Suppressor macrophage (primary cell): ENCODE data around the gene DYNLRB1.
"Not testable (repeated sequence)": the region's sequence is repeated elsewhere in the genome, so short reads cannot be mapped to it uniquely, and the experiment has no call there.

ENCODE experiments used
- DNase-seq, 4 experiments: peaks; one replicate each; pipeline ENCODE4 v3.0.0-alpha.2; 2020 to 2022
- total RNA-seq, 17 experiments: gene quantifications; one replicate each; lab custom pipeline; 2026; ENCODE audit warnings: mixed read lengths in 6 of 17, inconsistent platforms in 3 of 17; lab: John Stamatoyannopoulos, UW

Gene DYNLRB1
- 0.50 to 2.4 (median 1.3) reads per million in 17 experiments for total RNA-seq

- DNase-seq: peak; percentile 97 to 99 (median 98)
These were observed at the start of gene DYNLRB1 for GRCh38 chr20:34516247-34517113. DYNLRB1 (plus strand) TSS chr20:34516422; CDS start chr20:34516459, 37 bp downstream.

GRCh38 chr20:34468951-34469350, 47.3 kb upstream of the DYNLRB1 start:
- DNase-seq: peak in 3 of 4 experiments; percentile 4 to 17 (median 7)

GRCh38 chr20:34472246-34472925, 43.8 kb upstream of the DYNLRB1 start:
- DNase-seq: peak; percentile 17 to 74 (median 54)

DNA sequence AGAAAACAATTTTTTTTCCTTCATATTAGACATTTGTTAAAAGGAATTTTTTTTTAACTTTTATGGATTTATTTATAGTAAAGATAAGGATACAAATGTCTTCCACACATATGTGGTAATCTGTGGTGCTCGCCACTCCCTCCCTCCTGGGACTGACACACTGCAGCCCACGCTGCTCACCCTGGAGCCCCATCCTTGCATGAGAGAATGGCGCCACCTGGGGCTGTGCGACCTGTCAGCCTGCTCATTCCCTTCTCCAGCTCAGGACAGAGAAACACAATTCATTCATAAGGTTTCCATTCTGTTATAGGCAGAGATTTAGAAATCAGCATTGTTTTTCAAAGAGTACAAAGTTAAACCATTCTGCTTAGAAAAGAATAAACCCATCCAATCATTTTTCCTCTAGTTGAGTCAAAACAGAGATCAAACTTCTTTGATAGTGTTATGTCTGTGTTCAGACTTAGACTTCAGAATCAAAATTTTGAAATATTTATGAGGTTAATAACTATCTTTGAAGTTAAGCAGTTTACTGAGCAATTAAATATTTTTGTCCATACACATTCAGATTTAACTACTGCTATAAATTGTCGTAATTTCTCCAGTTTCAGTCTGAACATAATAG, 42.8 kb upstream of the DYNLRB1 start:
- peak; percentile 14 to 73 (median 46) for DNase-seq

GRCh38 chr20:34475979-34476736, 40.1 kb upstream of the DYNLRB1 start:
- peak; percentile 38 to 78 (median 61) for DNase-seq

GRCh38 chr20:34479627-34480026, 36.6 kb upstream of the DYNLRB1 start:
- peak in 2 of 4 experiments; percentile 16 to 24 for DNase-seq

GRCh38 chr20:34482154-34482553, 34.1 kb upstream of the DYNLRB1 start:
- not testable (repeated sequence) for DNase-seq

GRCh38 chr20:34483585-34484220, 32.5 kb upstream of the DYNLRB1 start:
- not testable (repeated sequence) for DNase-seq

DNA sequence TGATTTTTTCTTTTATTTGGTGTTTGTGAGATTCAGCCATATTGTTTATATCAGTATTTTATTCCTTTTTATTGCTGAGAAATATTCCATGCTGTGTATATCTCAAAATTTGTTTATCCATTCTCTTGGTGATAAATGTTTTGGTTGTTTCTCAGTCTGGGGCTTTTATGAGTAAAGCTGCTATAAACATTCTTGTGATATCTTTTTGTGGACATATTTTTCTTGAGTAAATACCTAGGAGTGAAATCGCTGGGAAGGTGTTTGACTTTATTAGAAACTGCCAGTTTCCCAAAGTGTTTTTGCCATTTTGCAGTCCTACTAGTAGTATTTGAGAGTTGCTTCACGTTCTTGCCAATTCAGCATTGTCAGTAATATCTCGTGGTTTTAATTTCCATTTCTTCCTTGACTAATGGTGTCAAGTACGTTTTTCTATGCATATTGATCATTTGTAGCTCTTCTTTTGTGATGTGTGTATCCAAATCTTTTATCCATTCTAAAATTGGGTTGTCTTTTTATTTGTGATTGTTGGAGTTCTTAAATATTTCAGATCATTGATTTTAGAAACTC, 31.1 kb upstream of the DYNLRB1 start:
- DNase-seq: no peak

DNA sequence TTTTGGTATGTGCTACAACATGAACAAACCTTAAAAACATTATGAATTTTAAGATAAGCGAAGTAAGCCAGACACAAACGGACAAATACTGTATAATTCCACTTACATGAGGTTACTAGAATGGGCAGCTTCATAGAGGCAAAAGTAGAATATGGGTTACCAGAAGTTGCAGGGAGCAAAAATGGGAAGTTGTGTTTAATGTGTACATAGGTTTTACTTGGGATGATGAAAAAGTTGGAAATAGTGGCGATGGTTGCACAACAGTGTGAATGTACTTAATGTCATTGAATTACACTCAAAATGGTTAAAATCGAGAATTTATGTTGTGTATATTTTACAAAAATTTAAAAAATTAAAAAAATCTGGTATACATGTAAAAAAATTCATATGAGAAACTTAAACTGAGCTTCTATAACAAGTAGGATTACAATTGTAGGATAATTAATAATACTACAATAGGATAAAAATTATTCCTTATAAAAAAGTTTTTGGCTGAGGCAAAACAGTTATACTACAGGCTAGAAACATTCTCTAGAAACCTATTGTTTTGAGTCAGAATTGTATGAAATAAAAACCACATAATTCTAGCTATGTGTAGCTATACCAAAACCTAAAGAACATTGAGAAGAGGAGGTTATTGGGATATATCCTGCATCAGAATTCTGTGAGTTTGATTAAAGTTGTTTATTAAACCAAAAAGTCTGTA, 24.8 kb upstream of the DYNLRB1 start:
- peak; percentile 60 to 82 (median 74) for DNase-seq

- no peak for DNase-seq
These were observed 24.2 kb upstream of the DYNLRB1 start for GRCh38 chr20:34491932-34492509.

DNA sequence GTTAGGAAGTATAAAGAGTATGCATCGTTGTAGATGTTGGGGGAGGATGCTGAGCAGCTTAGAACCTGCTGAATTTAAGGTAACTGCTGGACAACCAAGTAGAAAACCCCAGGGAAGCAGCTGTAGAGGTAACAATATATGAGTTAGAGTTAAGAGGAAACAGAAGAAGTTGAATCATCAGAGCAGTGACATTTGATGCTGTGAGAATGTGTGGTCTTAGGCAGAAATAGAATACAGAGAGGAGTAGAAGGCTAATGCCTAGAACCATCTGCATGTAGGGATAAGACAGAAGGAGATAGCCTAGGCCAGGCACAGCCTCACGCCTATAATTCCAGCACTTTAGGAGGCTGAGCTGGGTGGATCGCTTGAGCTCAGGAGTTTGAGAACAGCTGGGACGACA, 22.6 kb upstream of the DYNLRB1 start:
- DNase-seq: no peak

GRCh38 chr20:34495307-34495706, 20.9 kb upstream of the DYNLRB1 start:
- DNase-seq: no peak

- peak in 2 of 4 experiments; percentile 10 to 11 for DNase-seq
These were observed 20.3 kb upstream of the DYNLRB1 start for GRCh38 chr20:34495916-34496315.

DNA sequence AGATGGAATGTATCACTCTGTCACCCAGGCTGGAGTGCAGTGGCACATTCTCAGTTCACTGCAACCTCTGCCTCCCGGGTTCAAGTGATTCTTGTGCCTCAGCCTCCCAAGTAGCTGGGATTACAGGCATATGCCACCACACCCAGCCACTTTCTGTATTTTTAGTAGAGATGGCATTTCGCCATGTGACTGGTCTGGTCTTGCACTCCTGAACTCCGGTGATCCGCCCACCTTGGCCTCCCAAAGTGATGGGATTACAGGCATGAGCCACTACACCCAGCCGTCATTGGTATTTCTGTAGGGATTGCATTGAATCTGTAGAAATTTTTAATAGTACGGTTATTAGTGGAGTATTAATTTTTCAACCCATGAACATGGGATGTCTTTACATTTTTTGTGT, 18.6 kb upstream of the DYNLRB1 start:
- DNase-seq: not testable (repeated sequence)

DNA sequence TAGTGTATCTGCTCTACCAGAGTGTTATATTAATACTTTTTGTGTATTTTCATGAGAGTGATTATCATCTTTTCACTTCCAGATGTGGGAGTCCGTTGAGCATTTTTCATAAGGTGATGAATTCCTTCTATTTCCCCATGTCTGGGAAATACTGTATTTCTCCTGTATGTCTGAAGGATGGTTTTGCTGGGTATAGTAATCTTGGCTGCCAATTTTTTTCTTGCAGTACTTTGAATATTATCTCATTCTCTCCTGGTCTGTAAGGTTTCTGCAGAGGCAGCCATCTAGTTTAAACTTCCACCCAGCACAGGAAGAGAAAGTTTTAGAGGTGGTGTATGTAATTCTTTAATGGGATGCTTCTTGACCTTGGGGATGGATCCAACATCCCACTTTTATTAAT, 15.4 kb upstream of the DYNLRB1 start:
- no peak for DNase-seq

GRCh38 chr20:34506480-34506879, 9.7 kb upstream of the DYNLRB1 start:
- DNase-seq: no peak

DNA sequence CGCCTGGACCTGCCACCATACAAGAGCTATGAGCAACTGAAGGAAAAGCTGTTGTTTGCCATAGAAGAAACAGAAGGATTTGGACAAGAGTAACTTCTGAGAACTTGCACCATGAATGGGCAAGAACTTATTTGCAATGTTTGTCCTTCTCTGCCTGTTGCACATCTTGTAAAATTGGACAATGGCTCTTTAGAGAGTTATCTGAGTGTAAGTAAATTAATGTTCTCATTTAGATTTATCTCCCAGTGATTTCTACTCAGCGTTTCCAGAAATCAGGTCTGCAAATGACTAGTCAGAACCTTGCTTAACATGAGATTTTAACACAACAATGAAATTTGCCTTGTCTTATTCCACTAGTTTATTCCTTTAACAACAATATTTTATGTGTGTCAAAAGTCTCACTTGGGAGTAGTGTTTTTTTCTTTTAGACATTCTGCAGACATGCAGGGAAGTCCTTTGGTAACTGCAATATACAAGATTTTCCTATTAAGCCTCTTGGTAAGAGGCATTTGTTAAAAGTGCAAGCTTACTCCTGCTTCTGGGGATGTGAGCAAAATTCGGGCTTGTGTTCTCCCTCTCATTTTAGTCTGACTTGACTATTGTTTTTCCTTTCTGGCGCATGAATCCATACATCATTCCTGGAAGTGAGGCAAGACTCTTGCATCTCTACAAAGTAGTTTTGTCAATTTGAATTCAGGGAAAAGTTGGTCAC, 8.4 kb upstream of the DYNLRB1 start:
- DNase-seq: no peak

- DNase-seq: no peak
These were observed 5.6 kb upstream of the DYNLRB1 start for GRCh38 chr20:34510575-34510974.

DNA sequence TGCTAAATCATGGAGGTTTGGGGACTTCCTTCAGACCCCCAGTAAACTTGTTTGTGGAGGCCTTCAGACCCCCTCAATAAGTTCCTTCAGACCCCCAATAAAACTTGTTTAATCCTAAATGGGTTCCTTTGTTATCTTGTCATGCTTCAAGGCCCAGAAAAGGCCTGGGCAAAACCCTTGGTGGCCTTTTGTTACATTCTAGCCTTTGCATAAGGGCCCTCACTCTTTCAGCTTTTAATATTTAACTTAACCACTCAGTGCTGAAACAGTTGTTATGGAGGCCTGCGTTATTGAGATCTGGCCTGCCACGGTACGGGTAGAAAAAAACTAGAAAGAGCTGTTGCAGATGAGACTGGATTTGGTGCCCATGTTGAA, 4.3 kb upstream of the DYNLRB1 start:
- no peak for DNase-seq
